Measurements from ENCODE around the gene KCNJ5.

Gene KCNJ5

DNA sequence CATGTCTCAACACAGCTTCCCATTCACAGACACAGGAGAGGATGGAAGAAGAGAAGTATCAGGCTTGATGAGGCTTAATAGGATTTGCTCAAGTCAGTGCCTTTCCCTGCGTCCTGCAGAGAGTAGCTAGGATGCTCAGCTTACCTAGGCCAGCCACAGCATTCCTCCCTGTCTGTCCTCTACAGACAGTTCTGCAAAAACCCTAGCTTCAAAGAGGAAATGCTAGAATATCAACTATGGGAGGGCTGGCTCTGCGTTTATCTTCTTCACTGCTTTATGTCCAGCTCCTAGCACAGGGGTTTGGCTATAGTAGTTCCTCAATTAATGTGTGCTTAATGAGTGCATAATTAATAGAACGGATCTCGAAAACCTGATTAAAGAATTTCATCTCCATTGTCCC, 16.4 kb downstream of the KCNJ5 start:
- 100% methylated on average over 2 of the region's 4 CpGs for WGBS
- H3K23ac ChIP-seq (ENCODE audit: low read length in 2 of 2), result no peak overlapping the region
- peaks cover 0 to 53% of the 10 kb centered on the region in 2 experiments for H3K27me3 ChIP-seq (ENCODE audit: control insufficient read depth in 1 of 2, insufficient read depth in 1 of 2, low read length in 2 of 2)

DNA sequence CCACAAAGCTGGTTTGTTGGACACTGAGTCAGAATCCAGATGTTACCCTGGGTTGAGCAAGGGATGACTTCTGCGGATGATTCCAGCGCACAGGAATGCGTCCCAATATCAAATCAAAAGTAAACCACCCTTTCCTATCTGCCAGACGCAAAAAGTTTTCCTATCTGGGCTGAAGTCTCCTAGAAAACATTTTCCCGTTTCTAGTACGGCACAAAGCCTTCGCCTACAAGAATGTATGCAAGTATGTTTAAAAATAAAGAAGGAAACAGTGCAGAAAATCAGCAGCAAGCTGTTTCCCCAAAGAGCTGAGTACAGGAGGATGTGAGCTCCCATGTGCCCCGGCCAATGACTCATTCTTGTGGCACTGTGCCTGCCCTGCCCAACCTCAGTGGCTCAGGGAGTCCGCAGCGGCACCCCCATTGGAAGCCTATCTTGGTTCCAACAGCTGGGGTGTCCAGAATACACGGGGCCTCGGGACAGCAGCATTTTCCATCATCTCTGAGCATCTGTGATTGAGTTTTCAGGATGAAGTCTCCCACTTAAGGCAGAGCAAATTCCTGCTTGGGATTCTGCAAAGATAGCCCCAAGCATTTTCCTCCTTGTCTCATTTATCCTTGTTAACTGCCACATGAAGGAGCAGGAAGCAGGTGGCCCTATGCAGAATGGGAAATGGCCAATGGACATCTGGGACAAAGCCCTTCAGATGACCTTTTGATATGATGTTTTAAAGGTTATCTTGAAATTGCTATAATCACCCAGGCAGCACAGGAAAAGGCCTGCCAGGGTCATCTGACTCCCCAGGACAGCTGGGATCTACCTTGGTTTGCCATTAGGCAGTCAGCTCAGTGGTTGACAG, 17.5 kb downstream of the KCNJ5 start:
- Histone ChIP-seq H3K18ac (ENCODE audit: low read depth in 1 of 2, low read length in 2 of 2) (peak overlapping the region; percentile 6 to 53), H3K14ac (ENCODE audit: low read length in 2 of 2) (no peak overlapping the region), H3K4me2 (ENCODE audit: low read length, poor library complexity, severe bottlenecking) (no peak overlapping the region), H3K4me3 (ENCODE audit: insufficient read depth in 1 of 2, low read depth in 1 of 2, low read length in 2 of 2) (peak overlapping the region in 1 of 2 experiments; percentile 56), H2AFZ (ENCODE audit: low read depth, low read length) (no peak overlapping the region), H3K27me3 (ENCODE audit: control insufficient read depth in 1 of 2, insufficient read depth in 1 of 2, low read length in 2 of 2) (peaks cover 9 to 55% of the 10 kb centered on the region in 2 experiments), H3K9ac (ENCODE audit: low read length) (peak overlapping the region; percentile 33), H2BK12ac (ENCODE audit: low read length in 2 of 2) (peak overlapping the region in 1 of 2 experiments; percentile 64), H2BK15ac (ENCODE audit: low read depth, poor library complexity, severe bottlenecking) (no peak overlapping the region), H3K27ac (ENCODE audit: low read length, poor library complexity, severe bottlenecking) (no peak overlapping the region), H4K8ac (ENCODE audit: low read length) (peak overlapping the region; percentile 73), H3K4me1 (ENCODE audit: control insufficient read depth, insufficient read depth, low read depth, low read length) (peaks cover 15% of the 10 kb centered on the region), H3K79me1 (replicated peaks; ENCODE audit: low read length, poor library complexity, severe bottlenecking) (no peaks in the 10 kb centered on the region), H2BK120ac (ENCODE audit: low read depth, low read length) (no peak overlapping the region), H3K9me3 (ENCODE audit: control insufficient read depth, low read length) (no peaks in the 10 kb centered on the region), H4K91ac (ENCODE audit: low read length) (no peak overlapping the region), H3K23ac (ENCODE audit: low read length in 2 of 2) (no peak overlapping the region), H3K36me3 (ENCODE audit: control insufficient read depth in 1 of 2, insufficient read depth in 2 of 2, low read depth in 1 of 2, low read length in 2 of 2) (no peaks in the 10 kb centered on the region), H2BK5ac (ENCODE audit: low read depth, low read length, poor library complexity, severe bottlenecking) (no peak overlapping the region), H3K4ac (ENCODE audit: low read depth in 1 of 2, low read length in 2 of 2) (no peak overlapping the region), H2AK5ac (ENCODE audit: low read length, severe bottlenecking) (no peak overlapping the region)
- WGBS, result 33% methylated on average over 11 of the region's 12 CpGs
- DNase-seq, result peak; percentile 79

More for the DNA sequence above, 16.4 kb downstream of the KCNJ5 start:
- no peak overlapping the region for H3K4ac ChIP-seq (ENCODE audit: low read depth in 1 of 2, low read length in 2 of 2)
- H2BK120ac ChIP-seq (ENCODE audit: low read depth, low read length), result no peak overlapping the region
- H3K14ac ChIP-seq (ENCODE audit: low read length in 2 of 2), result no peak overlapping the region
- no peak overlapping the region for H4K8ac ChIP-seq (ENCODE audit: low read length)
- no peak overlapping the region for H3K9ac ChIP-seq (ENCODE audit: low read length)
- H3K36me3 ChIP-seq (ENCODE audit: control insufficient read depth in 1 of 2, insufficient read depth in 2 of 2, low read depth in 1 of 2, low read length in 2 of 2), result no peaks in the 10 kb centered on the region
- no peaks in the 10 kb centered on the region for H3K9me3 ChIP-seq (ENCODE audit: control insufficient read depth, low read length)
- no peak overlapping the region for H3K27ac ChIP-seq (ENCODE audit: low read length, poor library complexity, severe bottlenecking)
- no peak overlapping the region for H3K4me2 ChIP-seq (ENCODE audit: low read length, poor library complexity, severe bottlenecking)
- no peak overlapping the region for H2BK15ac ChIP-seq (ENCODE audit: low read depth, poor library complexity, severe bottlenecking)
- H2AFZ ChIP-seq (ENCODE audit: low read depth, low read length), result no peak overlapping the region
- H3K4me3 ChIP-seq (ENCODE audit: insufficient read depth in 1 of 2, low read depth in 1 of 2, low read length in 2 of 2), result peak overlapping the region in 1 of 2 experiments; percentile 56
- no peak overlapping the region for H2AK5ac ChIP-seq (ENCODE audit: low read length, severe bottlenecking)
- no peak overlapping the region for H2BK5ac ChIP-seq (ENCODE audit: low read depth, low read length, poor library complexity, severe bottlenecking)
- no peak overlapping the region for H4K91ac ChIP-seq (ENCODE audit: low read length)
- peak overlapping the region in 1 of 2 experiments; percentile 18 for H2BK12ac ChIP-seq (ENCODE audit: low read length in 2 of 2)
- no peak for DNase-seq
- no peaks in the 10 kb centered on the region for H3K79me1 ChIP-seq (replicated peaks; ENCODE audit: low read length, poor library complexity, severe bottlenecking)
- H3K4me1 ChIP-seq (ENCODE audit: control insufficient read depth, insufficient read depth, low read depth, low read length), result peaks cover 21% of the 10 kb centered on the region
- H3K18ac ChIP-seq (ENCODE audit: low read depth in 1 of 2, low read length in 2 of 2), result no peak overlapping the region

DNA sequence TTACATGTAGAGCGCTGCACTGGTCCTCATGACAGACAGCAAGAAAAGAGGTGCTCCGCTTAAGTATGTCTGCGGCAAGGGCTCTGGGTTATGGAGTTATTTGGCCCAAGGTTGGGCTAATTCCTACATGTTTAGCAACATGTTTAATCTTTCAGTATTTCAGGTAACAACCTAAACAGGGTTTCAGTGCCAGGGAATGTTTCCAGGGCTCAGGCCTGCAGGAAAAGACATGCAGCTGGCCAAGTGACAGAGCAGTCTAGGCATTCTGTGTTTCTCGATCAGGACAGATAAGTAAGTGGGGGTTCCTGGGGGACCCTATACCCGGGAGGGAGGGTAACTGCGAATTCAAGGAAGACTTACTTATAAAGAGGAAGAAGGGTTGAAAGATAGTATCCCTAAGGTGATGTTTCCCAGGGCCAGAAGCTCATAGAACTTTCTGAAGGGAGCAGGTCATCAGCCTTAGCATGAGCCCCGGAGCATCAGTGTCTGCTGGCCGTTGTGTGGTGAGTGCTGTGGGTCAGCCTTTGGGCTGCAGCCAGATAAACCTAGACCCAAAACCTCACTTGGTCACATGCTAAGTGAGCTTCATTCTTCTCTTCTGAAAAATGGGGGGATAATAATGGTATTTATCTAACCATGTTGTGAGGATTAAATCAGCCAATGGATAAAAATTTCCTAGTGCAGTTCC, 18.4 kb downstream of the KCNJ5 start:
- H2AFZ ChIP-seq (ENCODE audit: low read depth, low read length), result no peak overlapping the region
- H3K14ac ChIP-seq (ENCODE audit: low read length in 2 of 2), result no peak overlapping the region
- H3K27me3 ChIP-seq (ENCODE audit: control insufficient read depth in 1 of 2, insufficient read depth in 1 of 2, low read length in 2 of 2), result peaks cover 18 to 50% of the 10 kb centered on the region in 2 experiments
- no peak overlapping the region for H3K4ac ChIP-seq (ENCODE audit: low read depth in 1 of 2, low read length in 2 of 2)
- WGBS, result 96% methylated on average over 5 of the region's 8 CpGs
- H3K23ac ChIP-seq (ENCODE audit: low read length in 2 of 2), result no peak overlapping the region
- H3K9me3 ChIP-seq (ENCODE audit: control insufficient read depth, low read length), result no peaks in the 10 kb centered on the region
- H2AK5ac ChIP-seq (ENCODE audit: low read length, severe bottlenecking), result no peak overlapping the region
- H3K27ac ChIP-seq (ENCODE audit: low read length, poor library complexity, severe bottlenecking), result no peak overlapping the region
- no peaks in the 10 kb centered on the region for H3K79me1 ChIP-seq (replicated peaks; ENCODE audit: low read length, poor library complexity, severe bottlenecking)
- no peak overlapping the region for H2BK15ac ChIP-seq (ENCODE audit: low read depth, poor library complexity, severe bottlenecking)
- no peak overlapping the region for H2BK12ac ChIP-seq (ENCODE audit: low read length in 2 of 2)
- no peak overlapping the region for H4K8ac ChIP-seq (ENCODE audit: low read length)
- H2BK120ac ChIP-seq (ENCODE audit: low read depth, low read length), result peak overlapping the region; percentile 8
- H3K4me1 ChIP-seq (ENCODE audit: control insufficient read depth, insufficient read depth, low read depth, low read length), result peaks cover 9% of the 10 kb centered on the region
- no peak overlapping the region for H3K9ac ChIP-seq (ENCODE audit: low read length)
- DNase-seq, result no peak
- H3K4me2 ChIP-seq (ENCODE audit: low read length, poor library complexity, severe bottlenecking), result no peak overlapping the region
- no peak overlapping the region for H3K4me3 ChIP-seq (ENCODE audit: insufficient read depth in 1 of 2, low read depth in 1 of 2, low read length in 2 of 2)
- no peak overlapping the region for H2BK5ac ChIP-seq (ENCODE audit: low read depth, low read length, poor library complexity, severe bottlenecking)
- H3K18ac ChIP-seq (ENCODE audit: low read depth in 1 of 2, low read length in 2 of 2), result peak overlapping the region in 1 of 2 experiments; percentile 6
- no peak overlapping the region for H4K91ac ChIP-seq (ENCODE audit: low read length)
- no peaks in the 10 kb centered on the region for H3K36me3 ChIP-seq (ENCODE audit: control insufficient read depth in 1 of 2, insufficient read depth in 2 of 2, low read depth in 1 of 2, low read length in 2 of 2)

DNA sequence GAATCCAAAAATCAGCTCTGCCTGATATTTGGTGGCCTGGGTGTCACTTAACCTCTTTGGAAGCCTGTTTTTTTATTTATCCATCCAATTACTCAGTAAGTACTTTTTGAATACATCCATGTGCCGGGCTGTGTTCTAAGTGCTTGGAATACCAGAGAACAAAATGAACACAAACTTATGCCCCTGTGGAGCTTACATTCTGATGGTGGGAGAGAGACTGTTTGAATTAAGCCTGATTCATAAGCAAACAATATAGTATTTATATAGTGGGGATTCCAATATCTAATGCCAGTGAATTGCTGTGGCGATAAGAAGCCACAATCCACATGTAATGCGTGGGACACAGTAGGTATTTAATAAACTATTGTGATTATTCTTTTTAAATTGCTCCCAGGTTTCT, 19.4 kb downstream of the KCNJ5 start:
- no peak overlapping the region for H2AFZ ChIP-seq (ENCODE audit: low read depth, low read length)
- peaks cover 2% of the 10 kb centered on the region for H3K4me1 ChIP-seq (ENCODE audit: control insufficient read depth, insufficient read depth, low read depth, low read length)
- WGBS, result 67% methylated on average over 1 of the region's 3 CpGs
- H3K14ac ChIP-seq (ENCODE audit: low read length in 2 of 2), result no peak overlapping the region
- no peak overlapping the region for H2AK5ac ChIP-seq (ENCODE audit: low read length, severe bottlenecking)
- peaks cover 27 to 58% of the 10 kb centered on the region in 2 experiments for H3K27me3 ChIP-seq (ENCODE audit: control insufficient read depth in 1 of 2, insufficient read depth in 1 of 2, low read length in 2 of 2)
- H3K79me1 ChIP-seq (replicated peaks; ENCODE audit: low read length, poor library complexity, severe bottlenecking), result no peaks in the 10 kb centered on the region
- no peak overlapping the region for H3K27ac ChIP-seq (ENCODE audit: low read length, poor library complexity, severe bottlenecking)
- DNase-seq, result no peak
- H3K4me3 ChIP-seq (ENCODE audit: insufficient read depth in 1 of 2, low read depth in 1 of 2, low read length in 2 of 2), result no peak overlapping the region
- H4K91ac ChIP-seq (ENCODE audit: low read length), result no peak overlapping the region
- no peak overlapping the region for H2BK5ac ChIP-seq (ENCODE audit: low read depth, low read length, poor library complexity, severe bottlenecking)
- no peak overlapping the region for H2BK12ac ChIP-seq (ENCODE audit: low read length in 2 of 2)
- H3K36me3 ChIP-seq (ENCODE audit: control insufficient read depth in 1 of 2, insufficient read depth in 2 of 2, low read depth in 1 of 2, low read length in 2 of 2), result no peaks in the 10 kb centered on the region
- H2BK120ac ChIP-seq (ENCODE audit: low read depth, low read length), result no peak overlapping the region
- no peak overlapping the region for H3K18ac ChIP-seq (ENCODE audit: low read depth in 1 of 2, low read length in 2 of 2)
- H4K8ac ChIP-seq (ENCODE audit: low read length), result no peak overlapping the region
- no peaks in the 10 kb centered on the region for H3K9me3 ChIP-seq (ENCODE audit: control insufficient read depth, low read length)
- H3K23ac ChIP-seq (ENCODE audit: low read length in 2 of 2), result no peak overlapping the region
- H3K9ac ChIP-seq (ENCODE audit: low read length), result no peak overlapping the region
- H3K4me2 ChIP-seq (ENCODE audit: low read length, poor library complexity, severe bottlenecking), result no peak overlapping the region
- H2BK15ac ChIP-seq (ENCODE audit: low read depth, poor library complexity, severe bottlenecking), result no peak overlapping the region
- no peak overlapping the region for H3K4ac ChIP-seq (ENCODE audit: low read depth in 1 of 2, low read length in 2 of 2)
